Measurements from ENCODE around the gene AMIGO3. TPM values are rescaled to one million over a fixed set of nuclear protein-coding genes. Genes with fewer than 3 reads are reported as not detected.
"Not testable (repeated sequence)": the region's sequence is repeated elsewhere in the genome, so short reads cannot be mapped to it uniquely, and the experiment has no call there.

The AMIGO3 gene
- total RNA-seq, 4 donors from 2014 or later = 1.3 to 2.2 TPM; not detected in 2

DNA sequence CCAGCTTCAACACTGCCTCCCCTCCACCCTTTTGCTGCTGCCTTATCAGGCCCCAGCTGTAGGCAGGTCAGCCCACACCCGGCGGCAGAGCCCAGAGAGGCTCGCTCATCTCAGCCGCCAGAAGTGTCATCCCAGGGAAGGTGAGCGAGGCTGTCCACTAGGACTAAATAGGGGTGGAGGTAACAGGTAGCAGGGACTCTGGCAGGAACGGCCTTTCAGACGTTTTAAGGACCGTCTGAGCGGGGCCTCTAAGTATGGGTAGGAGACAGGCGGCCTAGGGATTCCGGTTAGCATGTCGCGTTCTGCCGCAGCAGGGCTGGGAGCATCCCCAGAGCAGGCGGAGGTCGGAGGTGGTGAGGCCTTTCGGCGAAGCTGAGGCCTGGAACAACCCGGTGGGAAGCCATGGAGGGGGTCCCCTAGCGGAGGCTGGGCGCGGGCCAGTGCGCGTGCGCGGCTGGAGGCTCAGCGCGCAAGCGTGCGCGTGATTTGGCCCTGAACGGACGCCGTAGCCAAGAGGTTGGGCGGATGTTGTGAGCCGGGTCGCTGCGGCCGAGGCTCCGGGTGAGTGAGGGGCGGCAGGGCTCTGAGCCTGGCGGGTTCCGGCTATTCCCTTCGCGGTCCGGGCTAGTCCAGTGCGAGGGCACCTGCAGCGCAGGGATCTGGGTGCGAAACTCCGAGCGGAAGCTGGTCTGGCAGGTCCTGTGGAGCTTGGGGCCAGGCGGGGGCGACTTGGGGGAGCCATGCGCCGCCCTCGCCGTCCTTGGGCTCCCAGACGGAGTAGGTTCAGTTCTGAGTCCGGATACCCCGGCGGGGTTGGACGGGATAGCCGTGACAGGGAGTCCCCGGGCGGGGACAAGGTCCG lies 30.2 kb downstream of the AMIGO3 start, which contains the start of the genes MST1 and RNF123:
MST1 (minus strand) TSS at position 429 of the 862 bp plus-strand sequence. CDS start 783 bp downstream, outside the sequence.
RNF123 (plus strand) TSS at position 512 of the 862 bp plus-strand sequence. CDS start 1,609 bp downstream, outside the sequence.
- peaks cover 27 to 55% (median 29%) of the 10 kb centered on the region in 3 donors for H3K4me1 ChIP-seq
- peaks cover 0 to 8% (median 0%) of the 10 kb centered on the region in 3 donors for H3K36me3 ChIP-seq
- intact Hi-C loops (cut with DNase I) = no loop called here
- no peak for DNase-seq
- H3K27ac ChIP-seq = peak within 1 kb of the TSS; percentile 85 to 89 (median 88)
- H3K27me3 ChIP-seq = peaks cover 0 to 17% (median 0%) of the 10 kb centered on the region in 4 donors
- WGBS, 2 donors = no CpG with 5 or more reads among the region's 66 CpGs
- peak in 2 of 4 donors; percentile 22 to 42 for TF ChIP-seq POLR2A (IDR thresholded peaks at IDR 0.05)
- TF ChIP-seq, protein P1, sequence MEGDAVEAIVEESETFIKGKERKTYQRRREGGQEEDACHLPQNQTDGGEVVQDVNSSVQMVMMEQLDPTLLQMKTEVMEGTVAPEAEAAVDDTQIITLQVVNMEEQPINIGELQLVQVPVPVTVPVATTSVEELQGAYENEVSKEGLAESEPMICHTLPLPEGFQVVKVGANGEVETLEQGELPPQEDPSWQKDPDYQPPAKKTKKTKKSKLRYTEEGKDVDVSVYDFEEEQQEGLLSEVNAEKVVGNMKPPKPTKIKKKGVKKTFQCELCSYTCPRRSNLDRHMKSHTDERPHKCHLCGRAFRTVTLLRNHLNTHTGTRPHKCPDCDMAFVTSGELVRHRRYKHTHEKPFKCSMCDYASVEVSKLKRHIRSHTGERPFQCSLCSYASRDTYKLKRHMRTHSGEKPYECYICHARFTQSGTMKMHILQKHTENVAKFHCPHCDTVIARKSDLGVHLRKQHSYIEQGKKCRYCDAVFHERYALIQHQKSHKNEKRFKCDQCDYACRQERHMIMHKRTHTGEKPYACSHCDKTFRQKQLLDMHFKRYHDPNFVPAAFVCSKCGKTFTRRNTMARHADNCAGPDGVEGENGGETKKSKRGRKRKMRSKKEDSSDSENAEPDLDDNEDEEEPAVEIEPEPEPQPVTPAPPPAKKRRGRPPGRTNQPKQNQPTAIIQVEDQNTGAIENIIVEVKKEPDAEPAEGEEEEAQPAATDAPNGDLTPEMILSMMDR (IDR thresholded peaks at IDR 0.05) = peak in 3 of 6 experiments; percentile 24 to 49 (median 25)
- no peaks in the 10 kb centered on the region for H3K9me3 ChIP-seq
- H3K4me3 ChIP-seq = peak within 1 kb of the TSS; percentile 93 to 100 (median 96)

DNA sequence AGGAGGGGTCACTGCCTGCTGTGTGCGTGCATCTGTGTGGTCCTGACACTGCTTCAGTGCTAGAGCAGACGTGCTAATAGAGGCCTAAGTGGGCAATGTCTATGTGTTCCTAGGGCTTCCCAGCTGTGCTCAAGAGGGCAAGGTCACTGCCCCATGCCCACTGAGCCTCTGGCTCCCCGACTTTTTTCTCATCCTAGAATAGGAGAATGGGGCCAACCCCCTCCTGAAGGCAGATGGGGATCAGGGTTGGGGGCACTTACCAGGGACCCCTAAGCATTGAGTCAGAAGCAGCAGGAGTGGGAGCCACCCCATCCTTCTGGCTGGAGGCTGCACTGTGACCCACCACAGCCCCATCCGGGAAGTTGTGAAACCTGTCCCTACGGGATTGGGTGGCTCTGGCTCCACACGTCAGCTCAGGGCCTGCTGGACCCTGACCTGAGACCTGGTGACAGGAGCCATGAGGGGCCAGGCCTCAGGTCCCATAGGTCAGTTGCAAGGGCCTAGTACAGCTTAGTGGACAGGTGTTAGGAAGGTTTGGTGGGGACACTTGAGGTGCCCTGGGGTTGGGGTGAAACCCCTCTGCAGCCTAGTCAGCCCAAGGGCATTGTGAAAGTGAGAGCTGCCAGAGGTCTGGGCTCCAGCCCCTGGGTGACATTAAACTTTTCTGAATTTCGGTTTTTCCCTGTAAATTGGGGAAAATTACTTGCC lies 31.0 kb downstream of the AMIGO3 start:
- WGBS, 2 donors = 40 to 80% methylated on average over 2 to 4 of the region's 7 CpGs
- Histone ChIP-seq H3K27me3 (peaks cover 0 to 17% (median 0%) of the 10 kb centered on the region in 4 donors), H3K4me1 (peaks cover 27 to 55% (median 29%) of the 10 kb centered on the region in 3 donors), H3K4me3 (peak overlapping the region; percentile 93 to 100 (median 96)), H3K27ac (peak overlapping the region; percentile 85 to 89 (median 88)), H3K36me3 (peaks cover 2 to 15% (median 2%) of the 10 kb centered on the region in 3 donors)
- intact Hi-C loops (cut with DNase I); H3K9me3 ChIP-seq; DNase-seq: not testable (repeated sequence)

DNA sequence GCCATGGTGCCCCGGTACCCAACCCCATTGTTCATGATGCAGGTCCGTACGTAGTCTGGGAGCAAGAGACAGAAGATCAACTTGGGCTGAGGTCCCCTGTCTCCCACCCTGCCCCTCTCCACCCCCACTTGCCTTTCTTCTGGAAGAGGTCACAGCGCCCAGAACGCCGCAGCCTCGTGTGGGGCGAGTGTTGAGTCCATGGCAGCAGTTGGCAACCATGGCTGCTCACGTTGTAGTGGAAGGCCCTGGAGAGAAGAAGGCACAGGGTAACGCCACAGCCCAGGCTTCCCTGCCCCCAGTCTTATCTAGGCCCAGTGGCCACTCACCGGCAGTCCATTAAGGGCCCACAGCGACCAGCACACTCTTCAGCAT lies 32.1 kb downstream of the AMIGO3 start:
- WGBS, 2 donors = 100% methylated on average over 3 of the region's 12 CpGs; no CpG with 5 or more reads in 1 of the 2 donors
- H3K27ac ChIP-seq; DNase-seq; H3K9me3 ChIP-seq; intact Hi-C loops (cut with DNase I); H3K4me3 ChIP-seq: not testable (repeated sequence)
- Histone ChIP-seq H3K4me1 (peaks cover 27 to 55% (median 29%) of the 10 kb centered on the region in 3 donors), H3K27me3 (peaks cover 0 to 17% (median 0%) of the 10 kb centered on the region in 4 donors), H3K36me3 (peaks cover 10 to 26% (median 13%) of the 10 kb centered on the region in 3 donors)

DNA sequence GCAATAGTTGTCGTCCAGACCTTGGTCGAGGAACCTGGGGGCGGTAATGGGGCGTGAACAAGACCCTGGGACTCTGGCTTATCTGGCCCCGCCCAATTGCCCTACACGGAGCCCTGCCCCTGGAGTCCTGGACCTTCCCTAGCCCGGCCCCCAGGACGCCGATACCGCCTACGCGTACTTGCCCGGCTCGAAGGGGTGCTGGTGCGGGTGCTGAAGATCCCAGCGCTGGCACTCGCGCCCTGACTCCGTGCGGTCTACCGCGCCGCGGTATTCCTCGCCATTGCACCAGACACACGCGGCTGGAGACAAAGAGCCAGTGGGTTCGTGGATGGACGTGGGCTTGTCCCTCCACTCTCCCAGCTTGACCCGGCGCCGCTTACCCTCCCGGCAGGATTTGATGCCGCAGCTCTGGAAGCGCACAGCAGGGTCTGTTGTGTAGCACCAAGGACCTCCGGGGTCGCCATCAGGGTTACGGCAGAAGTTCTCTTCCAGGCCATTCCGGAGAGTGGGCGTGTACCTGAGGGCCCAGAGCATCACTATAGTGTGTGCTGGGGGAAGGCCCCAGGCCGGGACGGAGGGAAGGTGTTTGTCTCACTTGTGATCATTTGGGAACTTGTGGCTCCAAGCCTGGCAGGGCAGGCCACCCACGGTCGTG lies 32.6 kb downstream of the AMIGO3 start:
- peaks cover 0 to 17% (median 0%) of the 10 kb centered on the region in 4 donors for H3K27me3 ChIP-seq
- DNase-seq; intact Hi-C loops (cut with DNase I); H3K9me3 ChIP-seq: not testable (repeated sequence)
- peak overlapping the region; percentile 19 to 52 (median 44) for H3K4me3 ChIP-seq
- WGBS, 2 donors = 20% methylated on average over 2 of the region's 44 CpGs; no CpG with 5 or more reads in 1 of the 2 donors
- peaks cover 10 to 31% (median 17%) of the 10 kb centered on the region in 3 donors for H3K36me3 ChIP-seq
- peak overlapping the region in 2 of 4 donors; percentile 3 to 13 for H3K27ac ChIP-seq
- peaks cover 27 to 52% (median 29%) of the 10 kb centered on the region in 3 donors for H3K4me1 ChIP-seq

DNA sequence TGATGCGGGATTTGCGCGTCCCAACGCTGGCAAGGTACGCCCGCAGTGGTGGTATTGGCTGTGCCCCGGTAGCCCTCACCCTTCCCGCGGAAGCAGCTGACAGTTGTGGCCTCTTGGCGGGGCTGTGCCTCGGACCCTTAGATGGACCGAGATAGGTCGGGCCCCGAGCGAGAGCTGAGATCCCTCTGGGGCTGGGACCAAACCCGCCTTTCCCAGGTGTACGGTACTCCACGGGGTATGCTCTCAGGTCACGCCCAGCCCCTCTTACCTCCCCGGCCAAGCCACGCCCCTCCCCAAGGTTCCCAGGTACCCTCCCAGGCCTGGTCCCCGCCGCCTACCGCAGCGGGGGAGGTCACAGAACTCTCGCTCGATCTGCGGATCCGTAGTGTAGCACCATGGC lies 33.1 kb downstream of the AMIGO3 start:
- WGBS, 2 donors = no CpG with 5 or more reads among the region's 29 CpGs
- peaks cover 24 to 47% (median 25%) of the 10 kb centered on the region in 3 donors for H3K4me1 ChIP-seq
- H3K9me3 ChIP-seq; intact Hi-C loops (cut with DNase I); DNase-seq: not testable (repeated sequence)
- peak overlapping the region in 2 of 4 donors; percentile 3 to 13 for H3K27ac ChIP-seq
- peaks cover 14 to 36% (median 23%) of the 10 kb centered on the region in 3 donors for H3K36me3 ChIP-seq
- H3K27me3 ChIP-seq = peaks cover 0 to 17% (median 0%) of the 10 kb centered on the region in 4 donors
- H3K4me3 ChIP-seq = peak overlapping the region; percentile 19 to 52 (median 44)

DNA sequence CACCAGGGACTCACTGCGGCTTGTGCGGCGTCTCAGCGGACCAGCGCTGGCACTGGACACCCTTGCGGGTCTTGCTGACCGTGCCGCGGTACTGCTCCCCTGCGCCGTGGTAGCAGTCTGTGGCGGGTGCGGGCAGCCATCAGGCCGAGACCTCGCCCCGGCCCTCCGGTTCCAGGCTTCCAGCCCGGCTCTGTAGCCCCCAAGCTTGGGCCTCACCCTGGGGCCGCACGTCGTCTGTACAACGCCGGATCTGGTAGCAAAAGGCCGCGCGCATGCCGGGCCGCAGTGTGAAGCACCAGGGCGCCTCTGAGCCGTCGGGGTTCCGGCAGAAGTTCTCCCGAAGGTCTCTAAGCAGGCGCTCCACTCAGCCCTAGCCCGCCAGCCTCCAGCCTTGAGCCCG lies 33.6 kb downstream of the AMIGO3 start:
- intact Hi-C loops (cut with DNase I); H3K9me3 ChIP-seq; H3K27ac ChIP-seq; DNase-seq: not testable (repeated sequence)
- no CpG with 5 or more reads among the region's 36 CpGs for WGBS, 2 donors
- H3K4me1 ChIP-seq = peaks cover 20 to 42% (median 20%) of the 10 kb centered on the region in 3 donors
- H3K36me3 ChIP-seq = peaks cover 19 to 41% (median 26%) of the 10 kb centered on the region in 3 donors
- H3K4me3 ChIP-seq = peak overlapping the region in 3 of 4 donors; percentile 43 to 52 (median 45)
- peaks cover 0 to 17% (median 0%) of the 10 kb centered on the region in 4 donors for H3K27me3 ChIP-seq

DNA sequence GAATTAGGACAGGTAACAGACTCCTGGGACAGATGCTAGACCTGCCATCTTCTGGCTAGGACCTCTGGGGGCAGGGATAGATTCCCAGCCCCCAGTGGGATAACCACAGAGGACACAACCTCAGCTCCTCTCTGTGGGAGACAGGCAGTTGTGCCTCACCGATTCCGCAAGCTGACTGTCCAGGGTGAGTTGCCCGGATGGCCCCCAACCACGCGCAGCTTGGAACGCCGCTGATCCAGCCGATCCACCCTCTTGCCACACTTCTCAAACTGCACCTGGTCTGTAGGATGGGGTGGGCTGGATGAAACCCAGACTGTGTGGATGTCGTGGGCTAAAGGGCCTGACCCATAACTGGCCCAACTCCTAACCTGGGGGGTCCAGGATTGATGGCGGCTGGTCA lies 34.4 kb downstream of the AMIGO3 start:
- intact Hi-C loops (cut with DNase I); H3K9me3 ChIP-seq; DNase-seq; H3K4me3 ChIP-seq; H3K27ac ChIP-seq: not testable (repeated sequence)
- peaks cover 0 to 17% (median 0%) of the 10 kb centered on the region in 4 donors for H3K27me3 ChIP-seq
- peaks cover 12 to 34% (median 15%) of the 10 kb centered on the region in 3 donors for H3K4me1 ChIP-seq
- WGBS, 2 donors = 87 to 91% methylated on average over 6 to 7 of the region's 10 CpGs
- peaks cover 24 to 49% (median 34%) of the 10 kb centered on the region in 3 donors for H3K36me3 ChIP-seq

DNA sequence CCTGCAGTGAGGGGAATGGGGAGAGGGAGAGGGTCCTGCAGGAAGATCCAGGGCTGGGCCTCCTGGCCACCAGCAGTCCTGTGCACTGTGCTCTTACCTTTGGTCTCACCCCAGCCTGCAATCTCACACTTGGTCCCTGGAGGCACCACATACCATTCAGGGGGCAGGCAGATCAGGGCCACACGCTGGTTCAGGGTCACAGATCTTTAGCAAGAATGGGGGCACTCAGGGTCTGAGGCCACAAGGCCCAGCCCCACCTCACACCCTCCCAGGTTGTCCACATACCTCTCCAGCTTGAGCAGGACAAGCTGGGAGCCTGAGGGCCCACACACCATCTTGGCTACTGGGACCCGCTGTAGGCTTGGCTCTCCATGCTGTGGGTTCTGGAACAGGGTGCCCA lies 35.0 kb downstream of the AMIGO3 start:
- DNase-seq; intact Hi-C loops (cut with DNase I); H3K9me3 ChIP-seq; H3K27ac ChIP-seq; H3K4me3 ChIP-seq: not testable (repeated sequence)
- Histone ChIP-seq H3K4me1 (peaks cover 12 to 29% (median 13%) of the 10 kb centered on the region in 3 donors), H3K36me3 (peaks cover 29 to 55% (median 39%) of the 10 kb centered on the region in 3 donors), H3K27me3 (peaks cover 0 to 17% (median 0%) of the 10 kb centered on the region in 4 donors)
- 100% methylated on average over 1 of the region's 2 CpGs for WGBS, 2 donors
